NCI-H2107 treated with DMSO at 0.1 percent for 48 hours (cell line): ENCODE results near the gene CTSC.

ENCODE experiments used
- DNase-seq: peaks from one replicate; lab custom pipeline; 2025; ENCODE audit not compliant: unreplicated experiment; lab: John Stamatoyannopoulos, UW

The CTSC gene

DNA sequence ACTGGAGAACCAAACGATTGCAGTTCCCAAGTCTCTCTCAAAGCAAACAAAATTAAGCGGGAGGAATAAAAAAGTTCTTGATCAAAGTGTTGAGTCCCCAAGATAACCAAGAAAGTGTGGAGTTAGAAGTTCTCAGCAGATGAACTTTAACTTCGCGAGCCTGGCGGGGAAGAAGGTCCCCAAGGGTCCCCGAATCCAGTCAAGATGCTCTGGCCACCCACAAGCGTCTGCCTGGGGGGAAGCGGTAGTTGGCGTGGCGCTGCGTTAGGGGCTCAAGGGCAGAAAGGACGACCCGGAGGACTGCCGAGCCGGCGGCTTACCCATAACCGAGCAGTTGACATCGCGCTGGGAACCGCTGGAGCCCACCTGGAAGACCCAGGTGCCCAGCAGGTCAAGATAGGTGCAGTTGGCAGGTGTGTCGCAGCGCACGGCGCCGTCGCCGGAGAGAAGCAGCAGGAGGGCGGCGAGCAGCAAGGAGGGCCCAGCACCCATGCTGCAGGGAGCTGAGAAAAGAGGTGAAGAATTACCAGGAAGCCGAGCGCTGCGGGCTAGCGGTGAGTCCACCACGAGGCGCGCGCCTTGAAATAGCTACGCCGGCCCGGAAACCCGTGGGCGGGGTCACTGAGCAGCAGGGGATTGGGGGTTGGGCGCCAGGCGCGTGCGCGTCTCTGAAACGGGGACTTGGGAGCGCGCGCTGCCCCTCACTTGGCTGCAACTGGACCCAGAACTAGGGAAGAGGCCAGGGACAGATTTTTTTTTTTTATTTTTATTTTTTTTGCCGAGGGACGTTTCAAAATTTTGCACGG, at the start of gene CTSC:
CTSC (minus strand) TSS at position 556 of the 806 bp plus-strand sequence; CDS start at position 492, 64 bp downstream.
- peak; percentile 54 for DNase-seq

DNA sequence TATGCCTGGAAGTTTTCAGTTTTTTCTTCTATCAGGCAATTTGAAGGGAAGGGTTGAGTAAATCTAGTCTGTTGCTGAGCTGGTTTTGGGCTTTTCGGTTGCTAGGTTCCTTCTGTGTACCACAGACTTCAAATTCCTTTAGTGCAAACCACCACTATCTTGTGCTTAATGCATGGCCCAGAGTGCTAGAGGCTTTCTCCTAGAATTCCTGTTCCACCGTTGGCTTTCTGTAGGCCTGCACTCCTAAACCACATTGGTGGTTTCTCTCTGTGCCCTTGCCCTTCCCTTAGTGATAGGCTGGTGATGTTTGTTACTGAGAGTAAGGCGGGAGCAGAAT, 47.1 kb upstream of the CTSC start:
- no peak for DNase-seq

DNA sequence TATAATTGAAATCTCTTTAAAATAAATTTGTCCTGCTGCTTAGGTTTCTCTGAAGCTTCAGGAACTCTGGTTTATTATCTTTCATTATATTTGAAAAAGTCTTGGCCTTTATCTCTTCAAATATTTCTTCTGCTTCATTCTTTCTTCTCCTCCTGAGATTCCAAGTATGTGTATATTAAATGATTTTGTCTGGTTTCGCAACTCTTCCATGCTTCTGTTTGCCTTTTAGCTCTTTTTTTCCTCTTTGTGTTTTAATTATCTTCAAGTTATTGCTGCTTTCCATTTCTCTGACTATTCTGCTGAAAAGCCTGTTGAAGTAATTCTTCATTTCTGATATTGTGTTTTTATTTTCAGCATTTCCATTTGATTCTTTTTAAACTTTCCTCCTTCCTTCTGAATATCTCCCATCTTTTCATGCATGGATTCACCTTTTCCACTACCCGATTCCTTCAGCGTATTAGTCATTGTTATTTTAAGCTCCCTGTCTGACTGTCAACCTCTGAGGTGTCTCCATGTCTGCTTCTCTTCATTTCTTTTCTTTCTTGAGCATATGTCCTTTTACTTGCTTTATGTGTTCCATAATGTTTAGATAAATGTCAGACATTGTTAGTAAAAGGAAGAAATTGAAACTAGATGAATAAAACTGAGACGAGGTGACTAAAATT, 46.6 kb upstream of the CTSC start:
- DNase-seq, result no peak

DNA sequence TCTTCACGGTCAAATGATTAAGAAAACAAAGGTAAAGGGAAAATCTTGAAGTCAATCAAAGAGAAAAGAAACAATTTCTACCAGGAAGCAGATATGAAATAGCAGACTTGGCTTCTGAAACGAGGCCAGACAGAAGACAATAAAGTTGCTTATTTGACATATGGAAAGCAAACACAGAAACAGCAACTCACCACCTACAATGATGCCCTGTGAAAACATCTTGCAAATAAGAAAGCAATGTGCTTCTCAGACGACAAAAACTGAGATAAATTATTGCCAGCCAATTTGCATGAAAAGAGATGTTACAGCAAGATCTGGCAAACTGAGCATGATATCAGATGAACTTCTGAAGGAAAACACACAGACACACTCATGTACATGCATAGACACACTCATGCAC, 45.9 kb upstream of the CTSC start:
- DNase-seq, result no peak

DNA sequence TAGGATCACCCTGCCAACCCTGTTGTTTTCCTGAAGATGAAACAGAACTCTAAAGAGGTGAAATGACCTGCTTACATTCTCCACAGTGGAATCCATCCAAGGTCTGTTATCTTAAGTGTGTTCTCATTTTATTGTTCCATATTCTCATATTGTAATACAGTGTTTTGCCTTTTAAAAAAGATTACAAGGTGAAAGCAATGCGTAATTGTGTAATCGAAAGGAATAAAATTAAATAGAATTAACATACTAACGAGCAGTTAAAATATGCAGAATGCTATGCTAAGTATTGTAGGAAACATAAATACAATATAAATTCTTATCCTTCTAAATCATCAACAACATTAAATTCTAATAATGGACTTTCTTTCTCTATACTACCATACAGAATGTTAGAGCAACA, 41.6 kb upstream of the CTSC start:
- no peak for DNase-seq

DNA sequence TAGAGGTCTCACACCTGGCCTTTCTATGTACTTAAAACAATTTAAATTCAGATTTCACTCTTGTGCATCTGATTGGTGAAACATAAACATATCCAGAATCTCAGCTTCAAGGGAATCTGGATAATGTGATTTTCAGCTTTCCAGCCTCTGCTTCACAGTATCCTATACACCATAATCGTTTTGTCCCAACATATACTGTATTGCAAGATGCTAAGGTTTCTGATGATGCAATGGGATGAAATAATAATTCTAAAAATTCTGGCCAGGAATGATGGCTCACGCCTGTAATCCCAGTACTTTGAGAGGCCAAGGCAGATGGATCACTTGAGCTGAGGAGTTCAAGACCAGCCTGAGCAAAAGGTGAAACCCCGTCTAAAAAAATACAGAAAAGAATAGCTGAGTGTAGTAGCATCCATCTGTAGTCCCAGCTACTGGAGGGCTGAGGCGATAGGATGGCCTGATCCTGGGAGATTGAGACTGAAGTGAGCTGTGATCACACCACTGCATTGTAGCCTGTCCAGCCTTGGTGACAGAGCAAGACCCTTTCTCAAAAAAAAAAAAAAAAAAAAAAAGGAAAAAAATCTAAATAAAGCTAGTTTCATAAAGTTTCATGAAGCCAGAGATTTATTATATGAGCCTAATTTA, 41.0 kb upstream of the CTSC start:
- DNase-seq, result no peak

DNA sequence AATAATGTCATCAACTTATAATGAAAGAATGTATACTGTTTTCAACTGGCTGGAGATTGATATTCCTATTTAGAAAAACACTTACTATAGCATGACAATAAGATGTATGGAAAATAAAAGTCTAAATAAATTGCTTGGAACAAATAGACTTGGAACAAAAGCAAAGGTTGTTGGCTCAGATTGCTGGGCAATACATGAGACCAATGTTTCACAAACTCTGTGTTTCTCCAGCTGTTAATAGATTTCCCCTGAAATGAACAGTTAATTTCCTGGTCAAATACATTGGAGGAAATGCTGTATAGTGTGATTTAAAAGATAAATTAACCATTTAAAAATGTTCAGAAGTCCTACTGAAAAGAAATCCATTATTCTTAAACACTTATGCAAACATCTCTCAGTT, 40.1 kb upstream of the CTSC start:
- DNase-seq, result no peak

DNA sequence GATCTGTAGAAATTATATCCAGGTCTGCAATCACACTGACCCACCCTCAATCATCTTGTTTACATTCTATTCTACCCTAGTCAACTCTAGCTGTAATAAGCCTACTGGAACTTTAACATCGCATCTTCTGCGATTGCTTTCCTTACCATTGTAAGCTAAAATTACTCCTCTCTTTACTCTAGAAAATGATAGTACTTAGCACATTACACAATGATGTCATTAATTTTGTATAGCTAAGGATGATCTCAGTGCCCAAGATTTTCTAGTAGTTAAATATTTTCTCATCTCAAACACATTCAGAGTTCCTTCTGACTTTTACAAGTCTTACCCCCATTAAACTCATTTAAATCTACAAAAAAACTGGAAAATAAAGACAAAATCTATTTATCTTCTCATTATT, 39.6 kb upstream of the CTSC start:
- DNase-seq, result no peak

DNA sequence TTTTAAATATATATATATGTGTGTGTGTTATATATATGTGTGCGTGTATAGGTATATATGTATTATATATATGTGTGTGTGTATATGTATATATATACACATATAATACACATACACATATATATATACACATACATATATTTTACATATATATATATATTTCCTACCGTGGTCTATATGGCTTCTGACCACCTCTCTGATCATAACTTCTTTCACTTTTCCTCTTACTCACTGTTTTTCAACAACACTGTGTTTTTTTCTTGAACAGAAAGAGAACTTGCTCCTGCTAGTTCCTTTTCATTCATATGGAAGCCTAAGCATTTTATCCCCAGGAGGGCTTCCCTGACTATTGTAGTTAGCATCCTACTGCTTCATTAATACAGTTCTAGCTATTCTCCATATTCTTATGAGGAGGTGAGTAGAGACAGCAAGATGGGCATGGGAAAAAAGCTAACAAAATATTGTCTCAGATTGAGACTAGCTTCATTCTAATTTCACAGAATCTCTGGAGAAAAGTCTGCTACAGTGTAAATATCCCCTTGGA, 38.5 kb upstream of the CTSC start:
- DNase-seq, result no peak

DNA sequence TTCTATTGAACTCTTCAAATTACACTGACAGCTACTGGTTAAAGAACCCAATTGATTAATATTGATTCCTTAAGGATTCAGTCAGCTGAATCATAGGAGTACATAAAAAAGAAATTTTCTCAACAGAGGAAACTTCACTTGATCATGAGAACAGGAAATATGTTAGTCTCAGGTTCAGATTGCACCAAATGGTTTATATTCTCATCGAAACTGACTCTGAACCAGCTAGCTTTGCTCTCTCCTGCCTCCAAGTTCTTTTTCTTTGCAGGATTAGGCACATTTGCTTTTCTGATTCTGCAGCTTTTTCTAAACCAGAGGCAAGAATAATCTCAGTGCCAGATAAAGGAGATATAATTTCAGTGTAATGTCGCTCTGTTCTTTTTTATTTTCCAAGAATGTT, 33.2 kb upstream of the CTSC start:
- DNase-seq, result no peak

DNA sequence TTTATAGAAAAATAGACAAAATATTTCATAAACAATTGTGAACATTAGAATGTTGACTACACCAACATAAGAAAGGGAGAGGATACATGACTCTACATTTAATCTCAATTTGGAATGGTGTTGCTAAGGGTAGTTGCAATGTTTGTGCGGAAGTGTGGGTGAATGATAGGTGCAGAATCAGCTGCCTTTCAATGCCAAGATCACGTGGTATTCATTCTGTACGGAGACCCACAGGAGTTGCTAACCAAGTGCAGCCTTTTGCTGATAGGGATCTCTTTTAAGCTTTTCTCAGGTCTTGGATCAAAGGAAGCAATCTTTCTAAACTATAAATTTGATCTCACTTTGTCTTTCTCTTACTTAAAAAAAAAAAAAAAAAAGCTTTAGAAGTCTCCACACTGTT, 29.8 kb upstream of the CTSC start:
- no peak for DNase-seq

DNA sequence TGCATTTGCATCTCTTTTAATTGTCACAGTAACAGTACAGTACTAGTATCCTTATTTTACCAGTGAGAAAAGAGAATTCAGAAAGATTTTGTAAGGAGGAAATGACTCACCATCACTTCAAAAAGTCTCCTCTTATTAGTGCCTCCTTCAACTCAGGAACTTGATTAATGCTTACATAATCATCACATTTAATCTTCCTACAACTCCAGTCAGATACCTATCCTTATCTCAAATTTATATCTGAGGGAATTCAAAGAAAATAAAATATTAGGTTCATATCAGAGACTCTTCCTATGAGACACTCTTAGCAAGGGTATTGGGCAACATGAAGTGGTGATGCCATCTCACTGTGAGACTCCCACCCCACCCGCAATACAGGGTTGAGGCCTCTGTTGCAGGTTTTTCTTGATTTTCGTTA, 26.1 kb upstream of the CTSC start:
- no peak for DNase-seq

DNA sequence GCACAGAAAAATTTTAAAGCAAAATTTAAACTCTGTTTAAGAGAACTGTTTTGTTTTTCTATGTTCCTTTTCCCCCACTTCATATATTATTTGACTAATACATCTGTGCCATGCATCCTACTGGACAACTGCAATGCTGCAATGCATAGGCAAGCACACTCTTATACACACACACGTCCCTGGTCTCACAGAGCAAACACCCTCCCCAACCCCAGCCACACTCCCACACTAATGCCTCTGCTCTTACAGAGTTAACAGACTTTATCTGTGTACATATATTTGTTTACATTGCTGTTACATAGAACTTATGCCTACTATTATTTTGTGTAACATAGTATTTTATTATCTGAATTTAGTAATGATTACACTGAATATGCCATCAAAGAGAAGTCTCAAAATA, 25.5 kb upstream of the CTSC start:
- no peak for DNase-seq

DNA sequence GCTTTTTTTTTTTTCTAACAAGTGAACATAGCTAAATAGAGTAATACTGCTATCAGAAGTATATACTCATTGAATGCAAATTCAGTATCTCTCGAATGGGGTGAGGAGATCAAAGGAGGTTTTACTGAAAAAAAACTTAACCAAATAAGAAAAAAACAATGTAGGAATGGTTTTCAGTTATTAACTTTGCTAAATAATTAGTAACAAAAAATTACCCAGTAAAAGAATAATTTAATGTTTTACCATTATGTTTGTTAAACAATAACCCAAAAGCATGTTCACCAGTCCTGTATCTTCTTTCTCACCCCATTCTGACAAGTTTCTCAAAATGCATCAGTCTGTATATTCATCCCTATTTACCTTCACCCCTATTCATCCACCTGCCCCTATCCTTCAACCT, 22.6 kb upstream of the CTSC start:
- DNase-seq, result no peak

DNA sequence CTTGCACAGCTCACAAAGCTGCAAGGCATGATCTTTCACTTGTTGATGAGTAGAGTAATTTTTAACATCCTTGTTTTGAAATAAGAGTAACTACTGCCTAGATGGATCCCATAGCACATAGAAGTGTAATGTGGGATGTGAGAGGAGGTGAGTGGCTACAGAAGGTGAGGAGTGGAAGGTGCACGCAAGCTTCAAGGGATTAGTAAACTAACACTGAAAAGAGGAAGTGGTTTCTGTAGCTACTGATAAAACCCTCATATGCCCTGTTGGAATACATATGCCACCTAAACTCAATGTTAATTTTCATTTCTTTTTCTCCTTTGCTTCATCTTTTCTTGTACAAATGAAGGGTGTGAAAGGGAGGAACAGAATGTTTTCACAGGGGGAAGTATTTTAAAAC, 22.0 kb upstream of the CTSC start:
- no peak for DNase-seq

DNA sequence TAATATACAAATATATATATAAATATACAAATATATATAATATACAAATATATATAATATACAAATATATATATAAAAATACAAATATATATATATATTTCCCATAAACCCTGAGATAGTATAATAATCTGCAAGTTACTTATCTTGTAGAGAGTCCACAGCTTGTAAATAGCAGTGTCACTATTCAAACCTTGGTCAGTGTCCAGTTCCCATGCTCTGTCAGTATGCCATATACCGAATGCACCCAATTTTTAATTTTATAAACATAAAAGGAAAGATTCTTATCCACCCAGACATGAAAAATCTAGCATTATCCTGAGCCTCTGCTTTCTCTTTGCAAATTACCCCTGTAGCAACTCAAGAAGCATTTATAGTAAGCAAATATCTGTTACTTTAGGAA, 21.6 kb upstream of the CTSC start:
- DNase-seq, result no peak

DNA sequence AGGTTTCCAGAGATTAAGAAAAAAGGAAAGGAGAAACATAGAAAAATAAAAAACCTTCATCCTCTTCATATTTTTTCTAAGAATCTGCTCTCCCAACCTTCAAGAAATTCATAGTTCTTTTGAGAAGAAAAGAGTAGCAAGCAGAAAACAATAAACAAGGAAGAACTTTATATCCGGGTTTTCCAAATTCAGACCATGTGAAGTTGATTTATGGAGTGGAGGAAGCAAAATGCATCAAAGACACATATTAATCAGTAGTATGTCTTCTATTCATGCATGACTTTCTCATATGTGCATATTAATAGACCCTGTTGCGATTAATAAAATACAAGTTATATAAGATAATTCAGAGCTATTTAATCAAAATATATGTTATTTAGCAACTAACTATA, 20.5 kb upstream of the CTSC start:
- no peak for DNase-seq

DNA sequence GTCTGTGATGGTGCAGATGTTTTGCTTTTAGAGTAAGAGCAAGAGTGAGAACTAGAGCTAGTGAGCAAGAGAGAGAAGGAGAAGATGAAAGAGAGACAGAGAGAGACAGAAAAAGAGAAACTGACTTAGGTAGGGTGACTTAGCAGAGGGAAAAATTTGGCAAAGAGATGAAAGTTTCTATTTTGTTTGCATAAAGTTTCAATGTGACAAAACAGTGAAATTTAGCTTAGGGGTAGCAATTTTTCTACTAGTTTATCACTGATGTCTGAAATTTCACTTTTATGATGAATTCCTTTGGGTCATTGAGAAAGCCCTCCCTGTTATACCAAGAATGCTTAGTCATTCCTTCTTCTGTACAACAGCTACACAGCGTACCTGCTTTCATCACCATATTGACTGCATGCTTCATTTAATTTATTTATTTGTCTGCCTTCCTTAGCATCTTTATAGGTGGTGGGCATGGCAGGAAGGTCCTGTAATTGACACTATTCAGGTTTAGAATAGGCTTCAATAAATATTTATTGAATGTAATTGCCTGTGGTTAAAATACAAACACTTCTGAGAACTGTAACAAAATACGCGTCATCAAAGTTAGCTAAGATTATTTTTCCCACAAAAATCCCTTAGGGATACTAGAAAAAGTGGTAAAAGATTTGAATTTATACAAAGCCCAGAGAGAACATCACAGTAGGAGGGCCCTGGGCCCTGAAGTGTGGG, 19.9 kb upstream of the CTSC start:
- DNase-seq, result no peak

DNA sequence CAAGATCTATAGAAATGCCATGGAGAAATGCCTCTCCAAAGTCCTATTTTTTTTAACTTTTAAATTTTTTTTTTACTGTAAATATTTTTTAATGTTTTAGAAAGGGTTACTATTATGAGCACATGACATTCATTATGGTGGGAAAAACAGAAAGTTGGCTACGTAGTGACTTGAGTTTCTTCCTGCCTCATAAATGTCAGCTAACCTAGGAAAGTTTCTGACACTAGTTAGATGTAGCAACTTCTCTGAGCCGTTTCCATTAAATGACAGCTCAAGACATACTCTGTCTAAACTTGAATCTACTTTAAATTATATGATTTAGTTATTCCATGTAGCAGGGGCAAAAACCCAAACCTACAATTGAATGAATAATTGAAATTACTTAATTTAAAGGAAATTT, 18.4 kb upstream of the CTSC start:
- no peak for DNase-seq

DNA sequence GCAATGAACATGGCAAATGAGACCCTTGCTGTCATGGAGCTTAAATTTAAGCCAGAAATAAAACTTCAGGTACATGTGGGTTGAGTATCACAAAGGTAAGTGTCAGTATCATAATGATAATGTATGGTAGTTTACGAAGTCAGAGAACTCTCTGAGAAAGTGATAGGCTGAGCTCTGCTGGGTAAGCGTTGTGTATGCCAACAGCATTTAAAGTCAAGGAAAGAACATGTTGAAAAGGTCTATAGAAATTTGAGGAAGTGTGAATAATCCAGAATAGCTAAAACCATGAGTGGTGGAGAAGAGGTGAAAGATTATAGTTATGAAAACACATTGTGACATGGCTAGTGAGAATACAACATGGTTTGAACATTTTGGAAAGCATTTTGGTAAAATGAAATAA, 17.4 kb upstream of the CTSC start:
- DNase-seq, result no peak

DNA sequence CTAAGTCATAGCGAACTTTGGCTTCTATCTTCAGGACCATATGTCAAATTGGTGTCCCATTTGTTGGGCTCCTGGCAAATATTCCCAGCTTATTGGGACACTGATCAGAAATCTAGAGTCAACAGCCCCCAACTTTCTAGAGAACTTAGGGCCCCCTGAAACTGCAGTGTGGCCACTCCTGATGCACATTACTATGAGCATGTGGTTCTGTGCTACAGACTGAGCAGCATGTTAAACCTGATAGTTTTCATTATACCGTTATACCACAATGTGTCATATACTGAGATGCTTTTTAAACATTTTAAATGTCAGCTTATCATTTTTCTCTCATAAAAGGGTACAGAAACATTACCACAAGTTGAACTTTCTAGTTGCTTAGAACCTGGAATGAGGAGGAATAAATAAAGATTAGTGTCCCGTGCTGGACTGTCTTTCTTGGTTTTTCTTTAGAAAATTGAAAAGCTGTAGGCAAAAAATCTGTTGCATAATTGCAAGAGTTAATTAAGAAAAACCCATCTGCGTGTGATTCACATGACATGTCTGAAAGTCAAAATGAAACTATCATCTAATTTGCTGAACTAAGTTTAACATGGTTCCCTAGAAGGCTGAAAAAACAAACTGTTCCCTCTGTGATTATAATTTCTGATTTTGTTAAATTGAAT, 16.4 kb upstream of the CTSC start:
- no peak for DNase-seq
